ENCODE data around the gene PCSK1N.

Gene PCSK1N

GRCh38 chrX:48787505-48788443, 47.6 kb downstream of the PCSK1N start:
- no peak for DNase-seq

GRCh38 chrX:48786825-48787504, 48.4 kb downstream of the PCSK1N start:
- no peak for DNase-seq

GRCh38 chrX:48786341-48786800, 49.0 kb downstream of the PCSK1N start, which contains the start of gene GATA1:
GATA1 (plus strand) TSS chrX:48786590; CDS start chrX:48791110, 4,520 bp downstream.
- no peak for DNase-seq

GRCh38 chrX:48785540-48786214, 49.7 kb downstream of the PCSK1N start:
- DNase-seq = no peak

- DNase-seq = no peak
Observed at GRCh38 chrX:48785186-48785539, 50.2 kb downstream of the PCSK1N start.

- DNase-seq = no peak
Observed at GRCh38 chrX:48784726-48785125, 50.7 kb downstream of the PCSK1N start.

- DNase-seq = no peak
Observed at GRCh38 chrX:48782795-48783194, 52.6 kb downstream of the PCSK1N start.

- no peak for DNase-seq
Observed at GRCh38 chrX:48782216-48782615, 53.2 kb downstream of the PCSK1N start.

GRCh38 chrX:48781705-48782104, 53.7 kb downstream of the PCSK1N start:
- no peak for DNase-seq
